GM12878 (cell line): ENCODE measurements around the gene LYRM2. TPM values are rescaled to one million over a fixed set of nuclear protein-coding genes. Genes with fewer than 3 reads are reported as not detected.

Experiments
- ATAC-seq: fragments of 200-7000 bp; cut with Tn5 transposase; 3 replicates; pipeline ENCODE4 v1.9.1; 2020; ENCODE audit warnings: mild to moderate bottlenecking, moderate library complexity
- BruUV-seq: library from RNA; stranded (reverse); fragments of 400-500 nt; replicated peaks from 2 replicates; lab custom pipeline; 2021; lab: Mats Ljungman, UMichigan
- CTCF ChIA-PET: fragments of 300-600 bp; sonication (Branson Sonifier 250); formaldehyde crosslinking; extraction: SDS; loops from one replicate; lab custom pipeline; 2021; ENCODE audit warnings: inconsistent platforms; lab: Yijun Ruan, JAX
- POLR2A ChIA-PET: fragments of 350-600 bp; formaldehyde crosslinking; extraction: SDS; loops from one replicate; lab custom pipeline; 2021; ENCODE audit warnings: inconsistent platforms; lab: Charles Lee
- RAD21 ChIA-PET: fragments of 300-600 bp; sonication (Branson Sonifier 250); formaldehyde crosslinking; loops from one replicate; lab custom pipeline; 2023; ENCODE audit warnings: antibody characterized with exemption; ENCODE audit not compliant: unreplicated experiment; lab: Charles Lee
- SMC1A ChIA-PET: fragments of 300-600 bp; sonication (Branson Sonifier 250); formaldehyde crosslinking; loops from one replicate; lab custom pipeline; 2023; ENCODE audit not compliant: unreplicated experiment, uncharacterized antibody; lab: Charles Lee
- DNase-seq: peaks from one replicate; pipeline ENCODE4 v3.0.0-alpha.2; 2011; ENCODE audit warnings: low read depth, low spot score
- FAIRE-seq: peaks from 3 replicates; lab custom pipeline; 2011; peaks lifted over from hg19 to GRCh38; lab: Jason Lieb, UNC
- H2AFZ ChIP-seq: 2 replicates; pipeline ENCODE4 v1.6.0; 2011; ENCODE audit warnings: low read depth, low read length, control low read depth; ENCODE audit not compliant: control insufficient read depth
- H3K27ac ChIP-seq: 2 replicates; pipeline ENCODE4 v1.5.1; 2011; ENCODE audit warnings: control low read depth; ENCODE audit not compliant: control insufficient read depth, insufficient read depth
- H3K27me3 ChIP-seq, 2 experiments: replicated peaks in 1 of 2; 2 replicates each; pipeline versions ENCODE4 v1.6.0 to v1.6.1; 2011; ENCODE audit warnings: low read length in 1 of 2; ENCODE audit not compliant: control insufficient read depth in 2 of 2, insufficient read depth in 2 of 2
- H3K36me3 ChIP-seq, 2 experiments: 2 replicates each; pipeline ENCODE4 v1.5.1; 2011; ENCODE audit warnings: low read length in 1 of 2; ENCODE audit not compliant: control insufficient read depth in 2 of 2, insufficient read depth in 2 of 2
- H3K4me1 ChIP-seq: 2 replicates; pipeline ENCODE4 v1.6.1; 2011; ENCODE audit warnings: mild to moderate bottlenecking, low read length, moderate library complexity, mixed read lengths; ENCODE audit not compliant: control insufficient read depth, insufficient read depth
- H3K4me2 ChIP-seq: 2 replicates; pipeline ENCODE4 v1.6.0; 2011; ENCODE audit warnings: control low read depth; ENCODE audit not compliant: control insufficient read depth, insufficient read depth
- H3K4me3 ChIP-seq: fragments of 200-600 bp; sonication (generic); 2 replicates; pipeline ENCODE4 v1.5.1; 2016
- H3K79me2 ChIP-seq: 2 replicates; pipeline ENCODE4 v1.6.0; 2011; ENCODE audit warnings: low read length; ENCODE audit not compliant: control insufficient read depth, insufficient read depth
- H3K9ac ChIP-seq: 2 replicates; pipeline ENCODE4 v1.8.0; 2011; ENCODE audit warnings: low read length, control low read depth, mixed read lengths; ENCODE audit not compliant: control insufficient read depth, insufficient read depth
- H3K9me3 ChIP-seq: replicated peaks from 3 replicates; pipeline ENCODE4 v1.5.1; 2011; ENCODE audit warnings: mild to moderate bottlenecking, low read length; ENCODE audit not compliant: control insufficient read depth, insufficient read depth
- H4K20me1 ChIP-seq: 2 replicates; pipeline ENCODE4 v1.6.0; 2011; ENCODE audit not compliant: control insufficient read depth, insufficient read depth
- BCL11A ChIP-seq: IDR thresholded peaks from 2 replicates; pipeline ENCODE4 v1.6.1; 2011; ENCODE audit warnings: low read depth, low read length
- CREM ChIP-seq: IDR thresholded peaks from 2 replicates; pipeline ENCODE4 v1.6.1; 2014; ENCODE audit warnings: antibody characterized with exemption, low read depth
- EED ChIP-seq: sonication (generic); IDR thresholded peaks from 2 replicates; pipeline ENCODE4 v1.6.1; 2016; ENCODE audit warnings: antibody characterized with exemption, low read depth
- GABPA ChIP-seq: IDR thresholded peaks from 2 replicates; pipeline ENCODE4 v1.6.1; 2014; ENCODE audit warnings: antibody characterized with exemption, low read depth, mild to moderate bottlenecking, inconsistent platforms
- IKZF2 ChIP-seq, 2 experiments: fragments of 450-650 bp; IDR thresholded peaks; 2 replicates each; pipeline ENCODE4 v1.6.1; 2017; ENCODE audit warnings: mild to moderate bottlenecking in 2 of 2, moderate library complexity in 2 of 2
- NKRF ChIP-seq: fragments of 450-650 bp; conservative IDR thresholded peaks from 2 replicates; pipeline ENCODE4 v1.6.1; 2017; ENCODE audit warnings: mild to moderate bottlenecking, moderate library complexity
- NR2C2 ChIP-seq: IDR thresholded peaks from 2 replicates; pipeline ENCODE4 v1.6.1; 2011; ENCODE audit warnings: borderline replicate concordance, low read depth; ENCODE audit not compliant: control insufficient read depth, insufficient read length
- PKNOX1 ChIP-seq: fragments of 450-650 bp; IDR thresholded peaks from 2 replicates; pipeline ENCODE4 v1.6.1; 2016; ENCODE audit warnings: mild to moderate bottlenecking
- PML ChIP-seq: IDR thresholded peaks from 2 replicates; pipeline ENCODE4 v1.6.1; 2012; ENCODE audit warnings: low read length, inconsistent platforms
- POU2F2 ChIP-seq: IDR thresholded peaks from 3 replicates; pipeline ENCODE4 v1.6.1; 2011; ENCODE audit warnings: low read depth, mild to moderate bottlenecking, low read length, borderline replicate concordance
- RAD21 ChIP-seq: IDR thresholded peaks from 2 replicates; pipeline ENCODE4 v1.6.1; 2011; ENCODE audit warnings: mild to moderate bottlenecking, low read depth, low read length, moderate library complexity; ENCODE audit not compliant: insufficient read depth
- RFX5 ChIP-seq: IDR thresholded peaks from 2 replicates; pipeline ENCODE4 v1.6.1; 2011; ENCODE audit warnings: low read depth, low read length, improper control_type of control experiment
- ZBTB40 ChIP-seq: fragments of 450-650 bp; IDR thresholded peaks from 2 replicates; pipeline ENCODE4 v1.6.1; 2016; ENCODE audit warnings: mild to moderate bottlenecking, moderate library complexity, borderline replicate concordance
- ZNF592 ChIP-seq: fragments of 450-650 bp; IDR thresholded peaks from 2 replicates; pipeline ENCODE4 v1.6.1; 2017; ENCODE audit warnings: mild to moderate bottlenecking, moderate library complexity
- WGBS: methylation state at CpG from one replicate; pipeline ENCODE4 v1.1.6; 2016; ENCODE audit warnings: low lambda C conversion rate; ENCODE audit not compliant: insufficient replicate concordance, insufficient coverage; ENCODE audit errors: missing lambda C conversion rate; 5-methylcytosine and 5-hydroxymethylcytosine counted together
- in situ Hi-C: fragments of 300-500 bp; cut with MboI; formaldehyde crosslinking; loops from 9 replicates; pipeline ENCODE4 v1.14.3; 2018; ENCODE audit warnings: mixed read lengths
- intact Hi-C: fragments of 100-400 bp; cut with micrococcal nuclease; formaldehyde crosslinking; loops from one replicate; pipeline ENCODE4 v1.14.2; 2022; ENCODE audit not compliant: unreplicated experiment
- polyA plus RNA-seq, 11 experiments: library from polyadenylated mRNA; depleted of rRNA in 4 of 11; unstranded in 6 of 11; stranded (reverse) in 5 of 11; fragments of >200 nt; fragmentation: Nextera tagmentation in 4 of 11; fragmentation: Illumina TruSeq in 1 of 11; extraction: Ambion mirVana in 4 of 11; extraction: Trizol in 1 of 11; gene quantifications; 1 replicate in 1 of 11; 2 replicates in 10 of 11; pipeline versions ENCODE4 v1.2.1 to v1.2.3, GENCODE V29; 2011 to 2016; ENCODE audit warnings: inconsistent platforms in 2 of 11, missing spikeins in 2 of 11, low read depth in 1 of 11
- total RNA-seq, 4 experiments: library from RNA; depleted of rRNA in 3 of 4; stranded (reverse); fragments of >200 nt in 3 of 4; fragmentation: Illumina TruSeq in 1 of 4; extraction: Trizol in 1 of 4; gene quantifications; 2 replicates each; pipeline versions ENCODE4 v1.2.1 to v1.2.3, GENCODE V29; 2013 to 2021

The LYRM2 gene
- total and polyA plus RNA-seq, 10 of the 15 experiments (the other 5 are each of a cell fraction or from before 2014, with no cell fraction given) = 17.2 to 75.0 (median 30.9) TPM

- CTCF ChIA-PET = no interaction called here
- Histone ChIP-seq H2AFZ (no peak overlapping the region), H4K20me1 (no peaks in the 10 kb centered on the region), H3K4me1 (no peaks in the 10 kb centered on the region), H3K27me3 (no peaks in the 10 kb centered on the region), H3K4me3 (no peak overlapping the region), H3K9me3 (no peaks in the 10 kb centered on the region), H3K4me2 (no peak overlapping the region), H3K9ac (no peak overlapping the region), H3K79me2 (no peaks in the 10 kb centered on the region), H3K36me3 (no peaks in the 10 kb centered on the region), H3K27ac (no peak overlapping the region)
- no peak for FAIRE-seq
- SMC1A ChIA-PET = no interaction called here
- 83% methylated on average over 6 of the region's 6 CpGs for WGBS
- RAD21 ChIA-PET = no interaction called here
- no peak for DNase-seq
- no peak for ATAC-seq
- BruUV-seq = no TSS peak
- intact Hi-C loops = no loop called here
- POLR2A ChIA-PET = no interaction called here
- in situ Hi-C loops = no loop called here
- TF ChIP-seq BCL11A = no peak
- TF ChIP-seq EED = no peak
- no peak for TF ChIP-seq GABPA
- no peak for TF ChIP-seq CREM
- no peak for TF ChIP-seq RAD21
- no peak for TF ChIP-seq PKNOX1
- no peak for TF ChIP-seq IKZF2 (IDR thresholded peaks at IDR 0.05)
- TF ChIP-seq PML = no peak
- TF ChIP-seq NR2C2 = no peak
- no peak for TF ChIP-seq POU2F2
- no peak for TF ChIP-seq ZNF592
- no peak for TF ChIP-seq ZBTB40
- no peak for TF ChIP-seq RFX5
- no peak for TF ChIP-seq NKRF
Measured at GRCh38 chr6:89619567-89619966, 19.0 kb downstream of the LYRM2 start.
